Measurements from ENCODE around the gene PHAF1. TPM values are rescaled to one million over a fixed set of nuclear protein-coding genes. Genes with fewer than 3 reads are reported as not detected.

PHAF1 gene
- total RNA-seq, 1 experiment from 2014 or later = 30.7 TPM

GRCh38 chr16:67098599-67098998 is 11.1 kb upstream of the PHAF1 start:
- no peaks in the 10 kb centered on the region for H3K27me3 ChIP-seq (ENCODE audit: low read length)
- no peak overlapping the region for H3K4me3 ChIP-seq (ENCODE audit: low read length)
- peaks cover 11% of the 10 kb centered on the region; the same call in 1 of the 2 replicates for H3K79me2 ChIP-seq (ENCODE audit: low read length)
- H3K9me3 ChIP-seq (ENCODE audit: low read length) = no peaks in the 10 kb centered on the region
- H3K36me3 ChIP-seq (ENCODE audit: insufficient read depth, low read length) = peaks cover 18% of the 10 kb centered on the region; the same call in 1 of the 2 replicates
- no peaks in the 10 kb centered on the region for H3K9me2 ChIP-seq (replicated peaks; ENCODE audit: insufficient read depth, low read length)
- no peak for DNase-seq
- no peak overlapping the region for H3K9ac ChIP-seq (ENCODE audit: low read length)
- no peaks in the 10 kb centered on the region for H4K20me1 ChIP-seq (ENCODE audit: insufficient read depth, low read depth, low read length)
- no peak overlapping the region for H3K4me2 ChIP-seq (ENCODE audit: low read depth, low read length, poor library complexity, severe bottlenecking)
- no peak overlapping the region for H3K27ac ChIP-seq (ENCODE audit: low read length)
- no peak overlapping the region for H2AFZ ChIP-seq (ENCODE audit: low read length)
- no peaks in the 10 kb centered on the region for H3K4me1 ChIP-seq (ENCODE audit: low read length)

- no peak overlapping the region for H3K4me2 ChIP-seq (ENCODE audit: low read depth, low read length, poor library complexity, severe bottlenecking)
- peaks cover 15% of the 10 kb centered on the region; the same call in 1 of the 2 replicates for H3K36me3 ChIP-seq (ENCODE audit: insufficient read depth, low read length)
- DNase-seq = no peak
- H3K27ac ChIP-seq (ENCODE audit: low read length) = no peak overlapping the region
- H3K27me3 ChIP-seq (ENCODE audit: low read length) = no peaks in the 10 kb centered on the region
- no peaks in the 10 kb centered on the region for H4K20me1 ChIP-seq (ENCODE audit: insufficient read depth, low read depth, low read length)
- H2AFZ ChIP-seq (ENCODE audit: low read length) = no peak overlapping the region
- H3K79me2 ChIP-seq (ENCODE audit: low read length) = no peaks in the 10 kb centered on the region
- H3K4me1 ChIP-seq (ENCODE audit: low read length) = no peaks in the 10 kb centered on the region
- no peaks in the 10 kb centered on the region for H3K9me2 ChIP-seq (replicated peaks; ENCODE audit: insufficient read depth, low read length)
- no peak overlapping the region for H3K4me3 ChIP-seq (ENCODE audit: low read length)
- H3K9ac ChIP-seq (ENCODE audit: low read length) = no peak overlapping the region
- no peaks in the 10 kb centered on the region for H3K9me3 ChIP-seq (ENCODE audit: low read length)
These were observed 9.0 kb upstream of the PHAF1 start for GRCh38 chr16:67100569-67101310.

GRCh38 chr16:67101311-67102082 is 8.2 kb upstream of the PHAF1 start:
- no peak for DNase-seq
- Histone ChIP-seq H3K9ac (ENCODE audit: low read length) (no peak overlapping the region), H3K9me3 (ENCODE audit: low read length) (no peaks in the 10 kb centered on the region), H3K27ac (ENCODE audit: low read length) (no peak overlapping the region), H4K20me1 (ENCODE audit: insufficient read depth, low read depth, low read length) (no peaks in the 10 kb centered on the region), H3K4me3 (ENCODE audit: low read length) (no peak overlapping the region), H3K79me2 (ENCODE audit: low read length) (no peaks in the 10 kb centered on the region), H3K36me3 (ENCODE audit: insufficient read depth, low read length) (peaks cover 15% of the 10 kb centered on the region; the same call in 1 of the 2 replicates), H3K4me2 (ENCODE audit: low read depth, low read length, poor library complexity, severe bottlenecking) (no peak overlapping the region), H3K27me3 (ENCODE audit: low read length) (no peaks in the 10 kb centered on the region), H3K4me1 (ENCODE audit: low read length) (no peaks in the 10 kb centered on the region), H3K9me2 (replicated peaks; ENCODE audit: insufficient read depth, low read length) (no peaks in the 10 kb centered on the region), H2AFZ (ENCODE audit: low read length) (no peak overlapping the region)

GRCh38 chr16:67104061-67104460 is 5.7 kb upstream of the PHAF1 start:
- Histone ChIP-seq H3K27ac (ENCODE audit: low read length) (no peak overlapping the region), H3K4me3 (ENCODE audit: low read length) (no peak overlapping the region), H3K4me1 (ENCODE audit: low read length) (peaks cover 2% of the 10 kb centered on the region), H4K20me1 (ENCODE audit: insufficient read depth, low read depth, low read length) (no peaks in the 10 kb centered on the region), H2AFZ (ENCODE audit: low read length) (no peak overlapping the region), H3K9me3 (ENCODE audit: low read length) (no peaks in the 10 kb centered on the region), H3K79me2 (ENCODE audit: low read length) (no peaks in the 10 kb centered on the region), H3K27me3 (ENCODE audit: low read length) (no peaks in the 10 kb centered on the region), H3K9me2 (replicated peaks; ENCODE audit: insufficient read depth, low read length) (no peaks in the 10 kb centered on the region), H3K36me3 (ENCODE audit: insufficient read depth, low read length) (peaks cover 10% of the 10 kb centered on the region; the same call in 1 of the 2 replicates), H3K4me2 (ENCODE audit: low read depth, low read length, poor library complexity, severe bottlenecking) (no peak overlapping the region), H3K9ac (ENCODE audit: low read length) (no peak overlapping the region)
- no peak for DNase-seq

GRCh38 chr16:67104845-67105244 is 4.9 kb upstream of the PHAF1 start:
- Histone ChIP-seq H3K36me3 (ENCODE audit: insufficient read depth, low read length) (peaks cover 10% of the 10 kb centered on the region; the same call in 1 of the 2 replicates), H3K79me2 (ENCODE audit: low read length) (peaks cover under 1% of the 10 kb centered on the region), H3K4me1 (ENCODE audit: low read length) (peaks cover 7% of the 10 kb centered on the region), H3K27ac (ENCODE audit: low read length) (no peak overlapping the region), H3K9me2 (replicated peaks; ENCODE audit: insufficient read depth, low read length) (no peaks in the 10 kb centered on the region), H3K27me3 (ENCODE audit: low read length) (no peaks in the 10 kb centered on the region), H4K20me1 (ENCODE audit: insufficient read depth, low read depth, low read length) (no peaks in the 10 kb centered on the region), H3K4me3 (ENCODE audit: low read length) (no peak overlapping the region), H3K4me2 (ENCODE audit: low read depth, low read length, poor library complexity, severe bottlenecking) (no peak overlapping the region), H3K9me3 (ENCODE audit: low read length) (no peaks in the 10 kb centered on the region), H2AFZ (ENCODE audit: low read length) (no peak overlapping the region), H3K9ac (ENCODE audit: low read length) (no peak overlapping the region)
- no peak for DNase-seq

DNA sequence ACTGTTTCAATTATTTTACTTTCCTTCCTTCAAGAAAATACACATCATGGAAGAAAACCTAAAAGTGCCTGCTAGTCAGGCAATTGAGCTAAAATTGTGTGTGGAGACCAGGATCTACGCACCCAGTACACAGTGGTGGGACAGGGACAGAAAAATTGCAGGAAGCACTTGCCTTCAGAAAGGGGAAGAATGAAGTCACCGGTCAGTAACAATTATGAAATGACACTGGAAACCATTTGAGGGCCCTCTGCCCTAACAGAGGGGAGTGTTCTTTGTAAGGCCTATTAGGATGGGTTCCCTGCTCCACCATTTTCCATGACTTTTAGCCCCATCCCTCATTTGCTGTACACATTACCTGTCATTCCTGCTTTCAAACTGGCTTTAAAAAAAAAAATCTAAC is 4.5 kb upstream of the PHAF1 start:
- no peaks in the 10 kb centered on the region for H4K20me1 ChIP-seq (ENCODE audit: insufficient read depth, low read depth, low read length)
- no peak for DNase-seq
- no peak overlapping the region for H3K4me2 ChIP-seq (ENCODE audit: low read depth, low read length, poor library complexity, severe bottlenecking)
- H3K9ac ChIP-seq (ENCODE audit: low read length) = no peak overlapping the region
- no peaks in the 10 kb centered on the region for H3K9me2 ChIP-seq (replicated peaks; ENCODE audit: insufficient read depth, low read length)
- peaks cover 5% of the 10 kb centered on the region for H3K79me2 ChIP-seq (ENCODE audit: low read length)
- H3K4me3 ChIP-seq (ENCODE audit: low read length) = no peak overlapping the region
- no peaks in the 10 kb centered on the region for H3K27me3 ChIP-seq (ENCODE audit: low read length)
- H2AFZ ChIP-seq (ENCODE audit: low read length) = no peak overlapping the region
- no peaks in the 10 kb centered on the region for H3K9me3 ChIP-seq (ENCODE audit: low read length)
- peaks cover 7% of the 10 kb centered on the region for H3K4me1 ChIP-seq (ENCODE audit: low read length)
- H3K36me3 ChIP-seq (ENCODE audit: insufficient read depth, low read length) = peaks cover 6% of the 10 kb centered on the region; the same call in 1 of the 2 replicates
- H3K27ac ChIP-seq (ENCODE audit: low read length) = no peak overlapping the region

GRCh38 chr16:67105881-67106280 is 3.9 kb upstream of the PHAF1 start:
- Histone ChIP-seq H3K9ac (ENCODE audit: low read length) (no peak overlapping the region), H3K36me3 (ENCODE audit: insufficient read depth, low read length) (0 out of 2 replicates have a peak, but pooled peaks cover 2% of the 10 kb centered on the region), H3K9me3 (ENCODE audit: low read length) (no peaks in the 10 kb centered on the region), H3K4me2 (ENCODE audit: low read depth, low read length, poor library complexity, severe bottlenecking) (no peak overlapping the region), H3K79me2 (ENCODE audit: low read length) (peaks cover 11% of the 10 kb centered on the region), H3K4me1 (ENCODE audit: low read length) (peaks cover 11% of the 10 kb centered on the region), H3K9me2 (replicated peaks; ENCODE audit: insufficient read depth, low read length) (no peaks in the 10 kb centered on the region), H3K27me3 (ENCODE audit: low read length) (no peaks in the 10 kb centered on the region), H2AFZ (ENCODE audit: low read length) (no peak overlapping the region), H3K4me3 (ENCODE audit: low read length) (no peak overlapping the region), H3K27ac (ENCODE audit: low read length) (no peak overlapping the region), H4K20me1 (ENCODE audit: insufficient read depth, low read depth, low read length) (no peaks in the 10 kb centered on the region)
- DNase-seq = no peak

DNA sequence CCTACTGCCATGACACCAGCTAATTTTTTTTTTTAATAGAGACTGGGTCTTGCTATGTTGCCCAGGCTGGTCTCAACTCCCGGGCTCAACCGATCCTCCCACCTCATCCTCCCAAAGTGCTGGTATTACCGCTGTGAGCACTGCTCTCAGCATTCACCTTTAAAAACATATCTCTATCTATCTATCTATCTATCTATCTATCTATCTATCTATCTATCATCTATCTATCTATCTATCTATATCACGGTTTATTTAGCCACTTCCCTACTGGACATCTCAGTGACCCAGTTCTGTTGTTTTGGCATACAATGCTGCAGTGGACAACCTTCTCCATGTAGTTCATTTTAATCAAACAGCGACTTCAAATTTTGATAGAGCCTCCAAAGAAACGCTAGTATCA is 1.3 kb upstream of the PHAF1 start:
- Histone ChIP-seq H3K4me2 (ENCODE audit: low read depth, low read length, poor library complexity, severe bottlenecking) (no peak overlapping the region), H3K9me3 (ENCODE audit: low read length) (no peaks in the 10 kb centered on the region)

More for the DNA sequence above, 1.3 kb upstream of the PHAF1 start:
- no peaks in the 10 kb centered on the region for H3K27me3 ChIP-seq (ENCODE audit: low read length)
- no peak overlapping the region for H2AFZ ChIP-seq (ENCODE audit: low read length)
- no peaks in the 10 kb centered on the region; the same call in 1 of the 2 replicates for H3K36me3 ChIP-seq (ENCODE audit: insufficient read depth, low read length)
- DNase-seq = no peak
- no peak overlapping the region for H3K4me3 ChIP-seq (ENCODE audit: low read length)
- peaks cover 35% of the 10 kb centered on the region for H3K79me2 ChIP-seq (ENCODE audit: low read length)
- H3K27ac ChIP-seq (ENCODE audit: low read length) = no peak overlapping the region
- peaks cover 20% of the 10 kb centered on the region for H3K4me1 ChIP-seq (ENCODE audit: low read length)
- H4K20me1 ChIP-seq (ENCODE audit: insufficient read depth, low read depth, low read length) = no peaks in the 10 kb centered on the region
- H3K9ac ChIP-seq (ENCODE audit: low read length) = no peak overlapping the region
- no peaks in the 10 kb centered on the region for H3K9me2 ChIP-seq (replicated peaks; ENCODE audit: insufficient read depth, low read length)

Measured in Karpas-422 (cell line).